Lower leg skin (tissue), 3 donors: Measurements from ENCODE around the gene LDLRAP1.

Experiments
- CTCF ChIP-seq, 3 donors: fragments of 450-650 bp; IDR thresholded peaks; one replicate each; pipeline ENCODE4 v1.5.1; 2016; ENCODE audit warnings: antibody characterized with exemption in 3 of 3, mild to moderate bottlenecking in 3 of 3, moderate library complexity in 2 of 3
- POLR2A ChIP-seq, 2 donors: fragments of 450-650 bp; IDR thresholded peaks; one replicate each; pipeline ENCODE4 v1.6.1; 2016 to 2017; ENCODE audit warnings: antibody characterized with exemption in 2 of 2, mild to moderate bottlenecking in 1 of 2, moderate library complexity in 1 of 2

- TF ChIP-seq CTCF (IDR thresholded peaks at IDR 0.05) = no peak
- no peak for TF ChIP-seq POLR2A (IDR thresholded peaks at IDR 0.05)
Observed at GRCh38 chr1:25566730-25567341, 23.4 kb downstream of the LDLRAP1 start.
